ENCODE results near the gene TRPM2. TPM values are rescaled to one million over a fixed set of nuclear protein-coding genes. Genes with fewer than 3 reads are reported as not detected.
"Not testable (repeated sequence)": the region's sequence is repeated elsewhere in the genome, so short reads cannot be mapped to it uniquely, and the experiment has no call there.

TRPM2 gene
- total RNA-seq, 1 donor from 2014 or later: 0.09 TPM

GRCh38 chr21:44392185-44392584 lies 38.8 kb downstream of the TRPM2 start:
- Mint-ChIP-seq H3K27me3 (ENCODE audit: low read depth) (peaks cover 11% of the 10 kb centered on the region), H3K4me1 (no peaks in the 10 kb centered on the region), H3K27ac (no peak overlapping the region), H3K9me3 (peaks cover 17% of the 10 kb centered on the region), H3K36me3 (no peaks in the 10 kb centered on the region), H3K4me3 (no peak overlapping the region)
- TF ChIP-seq CTCF (IDR thresholded peaks at IDR 0.05; ENCODE audit: unreplicated experiment): no peak
- no peak for DNase-seq (ENCODE audit: low spot score in 2 of 2, unreplicated experiment in 2 of 2)

- H3K4me3 Mint-ChIP-seq: no peak overlapping the region
- peaks cover 11% of the 10 kb centered on the region for H3K9me3 Mint-ChIP-seq
- H3K27me3 Mint-ChIP-seq (ENCODE audit: low read depth): peaks cover 11% of the 10 kb centered on the region
- no peaks in the 10 kb centered on the region for H3K36me3 Mint-ChIP-seq
- DNase-seq (ENCODE audit: low spot score in 2 of 2, unreplicated experiment in 2 of 2): no peak
- H3K27ac Mint-ChIP-seq: no peak overlapping the region
- no peak for TF ChIP-seq CTCF (IDR thresholded peaks at IDR 0.05; ENCODE audit: unreplicated experiment)
- no peaks in the 10 kb centered on the region for H3K4me1 Mint-ChIP-seq
Observed at GRCh38 chr21:44392916-44393315, 39.5 kb downstream of the TRPM2 start.

GRCh38 chr21:44394733-44395132 lies 41.3 kb downstream of the TRPM2 start:
- peaks cover 8% of the 10 kb centered on the region for H3K27me3 Mint-ChIP-seq (ENCODE audit: low read depth)
- no peak overlapping the region for H3K4me3 Mint-ChIP-seq
- peaks cover 3% of the 10 kb centered on the region for H3K9me3 Mint-ChIP-seq
- H3K36me3 Mint-ChIP-seq: no peaks in the 10 kb centered on the region
- no peak overlapping the region for H3K27ac Mint-ChIP-seq
- no peak for TF ChIP-seq CTCF (IDR thresholded peaks at IDR 0.05; ENCODE audit: unreplicated experiment)
- peaks cover 5% of the 10 kb centered on the region for H3K4me1 Mint-ChIP-seq
- peak in 1 of 2 experiments; percentile 27 for DNase-seq (ENCODE audit: low spot score in 2 of 2, unreplicated experiment in 2 of 2)

GRCh38 chr21:44395260-44395659 lies 41.8 kb downstream of the TRPM2 start:
- peaks cover under 1% of the 10 kb centered on the region for H3K9me3 Mint-ChIP-seq
- peak in 1 of 2 experiments; percentile 33 for DNase-seq (ENCODE audit: low spot score in 2 of 2, unreplicated experiment in 2 of 2)
- peaks cover 5% of the 10 kb centered on the region for H3K4me1 Mint-ChIP-seq
- TF ChIP-seq CTCF (IDR thresholded peaks at IDR 0.05; ENCODE audit: unreplicated experiment): no peak
- H3K27me3 Mint-ChIP-seq (ENCODE audit: low read depth): peaks cover 8% of the 10 kb centered on the region
- H3K36me3 Mint-ChIP-seq: no peaks in the 10 kb centered on the region
- no peak overlapping the region for H3K27ac Mint-ChIP-seq
- no peak overlapping the region for H3K4me3 Mint-ChIP-seq

- not testable (repeated sequence) for H3K4me1 Mint-ChIP-seq; H3K27ac Mint-ChIP-seq; H3K9me3 Mint-ChIP-seq; H3K36me3 Mint-ChIP-seq; H3K4me3 Mint-ChIP-seq; H3K27me3 Mint-ChIP-seq (ENCODE audit: low read depth); DNase-seq (ENCODE audit: low spot score in 2 of 2, unreplicated experiment in 2 of 2)
Observed at GRCh38 chr21:44396803-44397202, 43.4 kb downstream of the TRPM2 start.

GRCh38 chr21:44397431-44398031 lies 44.1 kb downstream of the TRPM2 start:
- no peak overlapping the region for H3K27ac Mint-ChIP-seq
- peaks cover 5% of the 10 kb centered on the region for H3K4me1 Mint-ChIP-seq
- no peak overlapping the region for H3K4me3 Mint-ChIP-seq
- no peaks in the 10 kb centered on the region for H3K9me3 Mint-ChIP-seq
- TF ChIP-seq CTCF (IDR thresholded peaks at IDR 0.05; ENCODE audit: unreplicated experiment): no peak
- no peaks in the 10 kb centered on the region for H3K36me3 Mint-ChIP-seq
- H3K27me3 Mint-ChIP-seq (ENCODE audit: low read depth): peaks cover 8% of the 10 kb centered on the region
- DNase-seq (ENCODE audit: low spot score in 2 of 2, unreplicated experiment in 2 of 2): peak in 1 of 2 experiments; percentile 37

All from mesothelial cell of epicardium (in vitro differentiated cells).